ENCODE data around the gene NCBP3. TPM values are rescaled to one million over a fixed set of nuclear protein-coding genes. Genes with fewer than 3 reads are reported as not detected.

The NCBP3 gene
- total and polyA plus RNA-seq, 9 of the 15 experiments (the other 6 are each of a cell fraction or from before 2014, with no cell fraction given) = 3.1 to 25.5 (median 20.5) TPM

- TF ChIP-seq ZBTB26 (CRISPR knock-in tag; IDR thresholded peaks at IDR 0.05) (no peak), ATF6 (CRISPR knock-in tag; IDR thresholded peaks at IDR 0.05) (no peak), VEZF1 (CRISPR knock-in tag; IDR thresholded peaks at IDR 0.05) (peak; percentile 73), RB1 (IDR thresholded peaks at IDR 0.05; ENCODE audit: low read depth) (peak; percentile 70; the same call in 1 of the 2 replicates), SIN3B (IDR thresholded peaks at IDR 0.05; ENCODE audit: low read depth) (no peak), ZNF253 (CRISPR knock-in tag; conservative IDR thresholded peaks at IDR 0.05) (no peak), TSC22D4 (tag; IDR thresholded peaks at IDR 0.05) (no peak), ZNF586 (CRISPR knock-in tag; conservative IDR thresholded peaks at IDR 0.05) (no peak), ZBTB9 (CRISPR knock-in tag; IDR thresholded peaks at IDR 0.05) (peak; percentile 62; the same call in 1 of the 2 replicates), ZNF408 (CRISPR knock-in tag; IDR thresholded peaks at IDR 0.05; ENCODE audit: low read depth) (no peak), SMAD4 (CRISPR knock-in tag; conservative IDR thresholded peaks at IDR 0.05) (0 out of 2 replicates have a peak, but pooled peaks have one; percentile 67), SP1 (CRISPR knock-in tag; IDR thresholded peaks at IDR 0.05) (peak; percentile 54; the same call in 1 of the 2 replicates), TFE3 (CRISPR knock-in tag; IDR thresholded peaks at IDR 0.05) (no peak), ATF1 (CRISPR knock-in tag; IDR thresholded peaks at IDR 0.05) (no peak), ATF1 (tag; IDR thresholded peaks at IDR 0.05) (peak; percentile 44), POLR2A (conservative IDR thresholded peaks at IDR 0.05) (peak; percentile 64), RBFOX2 (IDR thresholded peaks at IDR 0.05; ENCODE audit: low read depth, low read length) (peak; percentile 81), IRF1 (CRISPR knock-in tag; IDR thresholded peaks at IDR 0.05; ENCODE audit: borderline replicate concordance) (no peak), HDAC8 (tag; IDR thresholded peaks at IDR 0.05) (no peak)
These were observed 91.3 kb downstream of the NCBP3 start (continued) for GRCh38 chr17:3754458-3755334.
